ENCODE results near the gene RNF223. TPM values are rescaled to one million over a fixed set of nuclear protein-coding genes. Genes with fewer than 3 reads are reported as not detected.
A peak's percentile ranks its signal among the peaks of the same experiment; 100 is the strongest.

RNF223 gene
- total and polyA plus RNA-seq, 10 donors, result not detected

DNA sequence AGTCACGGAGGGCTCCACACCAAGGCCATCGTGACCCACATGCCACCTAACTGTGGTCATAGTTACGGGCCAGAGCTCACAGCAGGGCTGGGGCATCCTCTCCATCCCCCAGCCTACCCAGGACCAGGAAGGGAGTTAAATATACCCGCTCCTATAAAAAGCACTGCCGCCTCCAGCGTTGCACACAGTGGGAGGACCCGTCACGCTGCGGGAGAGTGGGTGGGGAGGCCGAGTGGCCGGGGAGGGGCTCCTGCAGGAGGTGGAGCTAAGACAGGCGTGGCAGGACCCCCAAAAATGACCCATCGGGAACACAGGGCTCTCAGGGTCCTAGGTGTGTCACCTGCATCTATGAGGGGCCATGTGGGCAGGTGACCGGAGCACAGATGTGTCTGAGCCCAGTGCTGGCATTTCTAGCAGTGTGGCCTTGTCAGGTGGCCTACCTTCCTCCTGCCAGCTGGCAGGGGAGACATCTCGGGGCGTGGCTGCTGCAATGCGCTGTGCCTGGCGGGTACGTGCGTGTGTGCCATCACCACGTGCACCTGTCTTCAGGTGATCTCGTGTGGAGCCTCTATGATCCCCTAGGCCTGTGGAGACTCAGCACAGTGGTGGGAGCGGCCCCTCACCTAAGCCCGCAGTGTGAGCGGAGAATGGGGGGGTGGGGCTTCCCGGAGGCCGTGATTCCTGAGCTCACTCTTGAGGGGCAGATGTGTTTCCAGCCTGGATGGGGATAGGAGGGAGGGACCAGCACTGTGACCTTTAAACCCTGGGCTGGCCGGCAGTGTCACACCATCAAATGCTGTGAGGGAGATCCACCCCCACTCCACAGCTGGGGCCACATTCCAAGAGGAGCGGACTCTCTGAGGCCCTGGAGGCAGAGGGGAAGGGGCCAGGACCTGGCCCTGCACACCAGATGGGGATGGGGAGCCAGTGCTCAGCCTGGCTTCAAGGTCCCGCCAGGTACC is 36.5 kb downstream of the RNF223 start:
- WGBS, 5 donors, result 79 to 85% (median 82%) methylated on average over 19 to 30 of the region's 30 CpGs
- Histone ChIP-seq H3K9me3 (no peaks in the 10 kb centered on the region), H3K27ac (no peak overlapping the region), H3K27me3 (replicated peaks in 1 of 7) (peaks cover 5 to 81% (median 36%) of the 10 kb centered on the region in 7 donors), H3K4me3 (no peak overlapping the region), H3K36me3 (no peaks in the 10 kb centered on the region), H3K4me1 (peaks cover 17 to 51% (median 39%) of the 10 kb centered on the region in 6 donors)
- intact Hi-C loops (cut with DNase I; ENCODE audit: low total_unique reads), result no loop called here
- TF ChIP-seq POLR2A (IDR thresholded peaks at IDR 0.05), result no peak
- TF ChIP-seq POLR2AphosphoS5 (IDR thresholded peaks at IDR 0.05), result no peak
- TF ChIP-seq, protein P1, sequence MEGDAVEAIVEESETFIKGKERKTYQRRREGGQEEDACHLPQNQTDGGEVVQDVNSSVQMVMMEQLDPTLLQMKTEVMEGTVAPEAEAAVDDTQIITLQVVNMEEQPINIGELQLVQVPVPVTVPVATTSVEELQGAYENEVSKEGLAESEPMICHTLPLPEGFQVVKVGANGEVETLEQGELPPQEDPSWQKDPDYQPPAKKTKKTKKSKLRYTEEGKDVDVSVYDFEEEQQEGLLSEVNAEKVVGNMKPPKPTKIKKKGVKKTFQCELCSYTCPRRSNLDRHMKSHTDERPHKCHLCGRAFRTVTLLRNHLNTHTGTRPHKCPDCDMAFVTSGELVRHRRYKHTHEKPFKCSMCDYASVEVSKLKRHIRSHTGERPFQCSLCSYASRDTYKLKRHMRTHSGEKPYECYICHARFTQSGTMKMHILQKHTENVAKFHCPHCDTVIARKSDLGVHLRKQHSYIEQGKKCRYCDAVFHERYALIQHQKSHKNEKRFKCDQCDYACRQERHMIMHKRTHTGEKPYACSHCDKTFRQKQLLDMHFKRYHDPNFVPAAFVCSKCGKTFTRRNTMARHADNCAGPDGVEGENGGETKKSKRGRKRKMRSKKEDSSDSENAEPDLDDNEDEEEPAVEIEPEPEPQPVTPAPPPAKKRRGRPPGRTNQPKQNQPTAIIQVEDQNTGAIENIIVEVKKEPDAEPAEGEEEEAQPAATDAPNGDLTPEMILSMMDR (IDR thresholded peaks at IDR 0.05 in 8 of 11, conservative IDR thresholded peaks at IDR 0.05 in 3 of 11), result no peak
- DNase-seq, result no peak

DNA sequence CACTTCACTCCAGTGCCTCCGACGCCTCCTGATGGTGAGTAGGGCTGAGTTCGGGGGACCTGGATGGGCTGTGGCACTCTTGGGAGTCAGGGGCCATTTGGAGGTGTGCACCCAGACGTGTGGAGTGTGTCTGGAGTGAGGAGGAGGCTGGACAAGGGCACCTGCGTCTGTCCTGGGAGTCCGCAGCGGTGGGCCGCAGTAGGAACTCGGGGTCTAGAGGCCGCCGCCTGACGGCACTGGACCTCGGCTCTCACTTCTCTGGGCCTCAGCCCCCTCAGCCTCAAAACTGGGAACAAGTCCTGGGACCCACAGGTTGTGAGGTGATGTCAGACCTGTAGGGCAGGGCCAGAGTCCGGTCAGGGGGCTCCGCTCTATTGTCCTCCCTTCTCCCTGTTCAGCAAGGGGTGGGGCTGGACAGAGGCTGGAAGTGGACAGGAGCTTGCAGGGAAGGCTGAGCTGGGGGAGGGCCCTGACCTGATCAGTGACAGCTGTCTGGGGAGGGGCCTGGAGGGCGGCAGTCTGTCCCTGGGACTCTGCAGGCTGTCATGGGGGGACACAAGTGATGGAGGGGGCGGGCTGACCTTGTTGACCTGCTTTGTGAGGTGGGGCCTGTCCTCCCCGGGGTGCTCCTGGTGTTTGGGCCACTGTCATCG is 38.7 kb downstream of the RNF223 start:
- Histone ChIP-seq H3K4me1 (peaks cover 15 to 65% (median 44%) of the 10 kb centered on the region in 6 donors), H3K4me3 (no peak overlapping the region), H3K9me3 (no peaks in the 10 kb centered on the region), H3K27me3 (replicated peaks in 1 of 7) (peaks cover 7 to 93% (median 50%) of the 10 kb centered on the region in 7 donors), H3K27ac (no peak overlapping the region), H3K36me3 (no peaks in the 10 kb centered on the region)
- intact Hi-C loops (cut with DNase I; ENCODE audit: low total_unique reads), result no loop called here
- WGBS, 5 donors, result 82 to 87% (median 85%) methylated on average over 7 to 19 of the region's 19 CpGs
- no peak for TF ChIP-seq POLR2A (IDR thresholded peaks at IDR 0.05)
- TF ChIP-seq, protein P1 (IDR thresholded peaks at IDR 0.05 in 8 of 11, conservative IDR thresholded peaks at IDR 0.05 in 3 of 11), result no peak
- TF ChIP-seq POLR2AphosphoS5 (IDR thresholded peaks at IDR 0.05), result no peak
- DNase-seq, result no peak

DNA sequence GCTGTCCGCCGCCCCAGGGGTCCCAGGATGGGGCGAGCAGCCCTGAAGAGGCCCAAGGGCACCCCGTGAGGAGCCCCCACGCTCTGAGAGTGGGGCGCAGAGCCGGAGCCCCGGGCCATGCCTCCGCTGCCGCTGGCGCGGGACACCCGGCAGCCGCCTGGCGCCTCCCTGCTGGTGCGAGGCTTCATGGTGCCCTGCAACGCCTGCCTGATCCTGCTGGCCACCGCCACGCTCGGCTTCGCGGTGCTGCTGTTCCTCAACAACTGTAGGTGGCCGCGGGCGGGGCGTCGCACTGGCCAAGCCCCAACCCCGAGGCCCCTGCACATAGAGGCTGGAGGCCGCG is 39.7 kb downstream of the RNF223 start:
- no peaks in the 10 kb centered on the region for H3K9me3 ChIP-seq
- no peaks in the 10 kb centered on the region for H3K36me3 ChIP-seq
- 42 to 61% (median 56%) methylated on average over 20 to 30 of the region's 30 CpGs for WGBS, 5 donors
- H3K4me3 ChIP-seq, result peak overlapping the region in 2 of 8 donors; percentile 3 to 73
- DNase-seq, result no peak
- peaks cover 5 to 55% (median 34%) of the 10 kb centered on the region in 6 donors for H3K4me1 ChIP-seq
- peaks cover 7 to 83% (median 40%) of the 10 kb centered on the region in 7 donors for H3K27me3 ChIP-seq (replicated peaks in 1 of 7)
- no peak overlapping the region for H3K27ac ChIP-seq
- TF ChIP-seq POLR2AphosphoS5 (IDR thresholded peaks at IDR 0.05), result no peak
- TF ChIP-seq, protein P1 (IDR thresholded peaks at IDR 0.05 in 8 of 11, conservative IDR thresholded peaks at IDR 0.05 in 3 of 11), result no peak
- no peak for TF ChIP-seq POLR2A (IDR thresholded peaks at IDR 0.05)
- intact Hi-C loops (cut with DNase I; ENCODE audit: low total_unique reads), result no loop called here

Measured in spleen (tissue), 11 donors.